ENCODE results near the gene ZNRF3.
"Not testable (repeated sequence)": the region's sequence is repeated elsewhere in the genome, so short reads cannot be mapped to it uniquely, and the experiment has no call there.

Gene ZNRF3

GRCh38 chr22:28999510-28999909 is 116.1 kb downstream of the ZNRF3 start:
- H2AFZ ChIP-seq (ENCODE audit: low read depth, low read length), result no peak overlapping the region

GRCh38 chr22:28999919-29000556 is 116.7 kb downstream of the ZNRF3 start:
- peaks cover 6% of the 10 kb centered on the region for H3K36me3 ChIP-seq (ENCODE audit: insufficient read depth, low read length)

More at GRCh38 chr22:28999510-28999909, 116.1 kb downstream of the ZNRF3 start:
- H3K9me3 ChIP-seq (ENCODE audit: low read length), result peaks cover 3% of the 10 kb centered on the region
- H3K4me3 ChIP-seq (ENCODE audit: low read length), result no peak overlapping the region
- H3K27me3 ChIP-seq (ENCODE audit: insufficient read depth, low read length), result no peaks in the 10 kb centered on the region
- peaks cover 20% of the 10 kb centered on the region for H3K4me1 ChIP-seq (ENCODE audit: insufficient read depth, low read length)
- peaks cover 11% of the 10 kb centered on the region for H3K36me3 ChIP-seq (ENCODE audit: insufficient read depth, low read length)

GRCh38 chr22:29000641-29001040 is 117.3 kb downstream of the ZNRF3 start:
- Histone ChIP-seq H3K4me3 (ENCODE audit: low read length) (no peak overlapping the region), H3K36me3 (ENCODE audit: insufficient read depth, low read length) (peaks cover 6% of the 10 kb centered on the region), H3K27me3 (ENCODE audit: insufficient read depth, low read length) (no peaks in the 10 kb centered on the region), H2AFZ (ENCODE audit: low read depth, low read length) (no peak overlapping the region), H3K9me3 (ENCODE audit: low read length) (peaks cover 3% of the 10 kb centered on the region), H3K4me1 (ENCODE audit: insufficient read depth, low read length) (peaks cover 27% of the 10 kb centered on the region)

More at GRCh38 chr22:28999919-29000556, 116.7 kb downstream of the ZNRF3 start:
- no peak overlapping the region for H3K4me3 ChIP-seq (ENCODE audit: low read length)
- peaks cover 3% of the 10 kb centered on the region for H3K9me3 ChIP-seq (ENCODE audit: low read length)
- H3K27me3 ChIP-seq (ENCODE audit: insufficient read depth, low read length), result no peaks in the 10 kb centered on the region
- H2AFZ ChIP-seq (ENCODE audit: low read depth, low read length), result no peak overlapping the region
- H3K4me1 ChIP-seq (ENCODE audit: insufficient read depth, low read length), result peaks cover 21% of the 10 kb centered on the region

- Histone ChIP-seq H3K27me3 (ENCODE audit: insufficient read depth, low read length) (no peaks in the 10 kb centered on the region), H3K9me3 (ENCODE audit: low read length) (peaks cover 3% of the 10 kb centered on the region), H3K36me3 (ENCODE audit: insufficient read depth, low read length) (no peaks in the 10 kb centered on the region), H3K4me3 (ENCODE audit: low read length) (no peak overlapping the region), H3K4me1 (ENCODE audit: insufficient read depth, low read length) (peaks cover 41% of the 10 kb centered on the region), H2AFZ (ENCODE audit: low read depth, low read length) (no peak overlapping the region)
Observed at GRCh38 chr22:29002603-29003002, 119.2 kb downstream of the ZNRF3 start.

- H3K9me3 ChIP-seq (ENCODE audit: low read length), result peaks cover 3% of the 10 kb centered on the region
- peak overlapping the region; percentile 40 for H3K4me3 ChIP-seq (ENCODE audit: low read length)
- H3K4me1 ChIP-seq (ENCODE audit: insufficient read depth, low read length), result peaks cover 41% of the 10 kb centered on the region
- H2AFZ ChIP-seq (ENCODE audit: low read depth, low read length), result no peak overlapping the region
- H3K27me3 ChIP-seq (ENCODE audit: insufficient read depth, low read length), result no peaks in the 10 kb centered on the region
- H3K36me3 ChIP-seq (ENCODE audit: insufficient read depth, low read length), result no peaks in the 10 kb centered on the region
Observed at GRCh38 chr22:29003552-29003951, 120.2 kb downstream of the ZNRF3 start.

- Histone ChIP-seq H3K9me3 (ENCODE audit: low read length) (peaks cover 3% of the 10 kb centered on the region), H3K4me1 (ENCODE audit: insufficient read depth, low read length) (peaks cover 41% of the 10 kb centered on the region), H3K36me3 (ENCODE audit: insufficient read depth, low read length) (no peaks in the 10 kb centered on the region), H2AFZ (ENCODE audit: low read depth, low read length) (no peak overlapping the region), H3K4me3 (ENCODE audit: low read length) (peak overlapping the region; percentile 40), H3K27me3 (ENCODE audit: insufficient read depth, low read length) (no peaks in the 10 kb centered on the region)
Observed at GRCh38 chr22:29003975-29004646, 120.7 kb downstream of the ZNRF3 start.

- Histone ChIP-seq H3K27me3 (ENCODE audit: insufficient read depth, low read length) (no peaks in the 10 kb centered on the region), H3K4me1 (ENCODE audit: insufficient read depth, low read length) (peaks cover 35% of the 10 kb centered on the region), H2AFZ (ENCODE audit: low read depth, low read length) (no peak overlapping the region), H3K9me3 (ENCODE audit: low read length) (peaks cover 3% of the 10 kb centered on the region), H3K4me3 (ENCODE audit: low read length) (peak overlapping the region; percentile 40), H3K36me3 (ENCODE audit: insufficient read depth, low read length) (no peaks in the 10 kb centered on the region)
Observed at GRCh38 chr22:29004647-29005371, 121.4 kb downstream of the ZNRF3 start.

- H3K4me3 ChIP-seq (ENCODE audit: low read length); H3K9me3 ChIP-seq (ENCODE audit: low read length); H3K27me3 ChIP-seq (ENCODE audit: insufficient read depth, low read length); H2AFZ ChIP-seq (ENCODE audit: low read depth, low read length); H3K36me3 ChIP-seq (ENCODE audit: insufficient read depth, low read length): not testable (repeated sequence)
- peaks cover 34% of the 10 kb centered on the region for H3K4me1 ChIP-seq (ENCODE audit: insufficient read depth, low read length)
Observed at GRCh38 chr22:29005754-29006153, 122.4 kb downstream of the ZNRF3 start.

- no peak overlapping the region for H2AFZ ChIP-seq (ENCODE audit: low read depth, low read length)
- peaks cover 34% of the 10 kb centered on the region for H3K4me1 ChIP-seq (ENCODE audit: insufficient read depth, low read length)
- H3K27me3 ChIP-seq (ENCODE audit: insufficient read depth, low read length), result no peaks in the 10 kb centered on the region
- no peaks in the 10 kb centered on the region for H3K9me3 ChIP-seq (ENCODE audit: low read length)
- H3K36me3 ChIP-seq (ENCODE audit: insufficient read depth, low read length), result peaks cover 3% of the 10 kb centered on the region
- H3K4me3 ChIP-seq (ENCODE audit: low read length), result no peak overlapping the region
Observed at GRCh38 chr22:29006346-29006745, 123.0 kb downstream of the ZNRF3 start.

- Histone ChIP-seq H2AFZ (ENCODE audit: low read depth, low read length) (no peak overlapping the region), H3K9me3 (ENCODE audit: low read length) (no peaks in the 10 kb centered on the region), H3K4me3 (ENCODE audit: low read length) (no peak overlapping the region), H3K4me1 (ENCODE audit: insufficient read depth, low read length) (peaks cover 26% of the 10 kb centered on the region), H3K27me3 (ENCODE audit: insufficient read depth, low read length) (no peaks in the 10 kb centered on the region), H3K36me3 (ENCODE audit: insufficient read depth, low read length) (peaks cover 3% of the 10 kb centered on the region)
Observed at GRCh38 chr22:29009148-29009547, 125.8 kb downstream of the ZNRF3 start.

GRCh38 chr22:29011240-29012100 is 128.1 kb downstream of the ZNRF3 start:
- no peak overlapping the region for H3K4me3 ChIP-seq (ENCODE audit: low read length)
- no peaks in the 10 kb centered on the region for H3K9me3 ChIP-seq (ENCODE audit: low read length)
- peaks cover 4% of the 10 kb centered on the region for H3K36me3 ChIP-seq (ENCODE audit: insufficient read depth, low read length)
- H3K27me3 ChIP-seq (ENCODE audit: insufficient read depth, low read length), result no peaks in the 10 kb centered on the region
- peaks cover 8% of the 10 kb centered on the region for H3K4me1 ChIP-seq (ENCODE audit: insufficient read depth, low read length)
- H2AFZ ChIP-seq (ENCODE audit: low read depth, low read length), result no peak overlapping the region

- no peak overlapping the region for H3K4me3 ChIP-seq (ENCODE audit: low read length)
Observed at GRCh38 chr22:29012101-29012433, 128.7 kb downstream of the ZNRF3 start.

More at GRCh38 chr22:29012101-29012433, 128.7 kb downstream of the ZNRF3 start:
- Histone ChIP-seq H3K9me3 (ENCODE audit: low read length) (no peaks in the 10 kb centered on the region), H3K36me3 (ENCODE audit: insufficient read depth, low read length) (peaks cover 4% of the 10 kb centered on the region), H3K4me1 (ENCODE audit: insufficient read depth, low read length) (peaks cover 2% of the 10 kb centered on the region), H2AFZ (ENCODE audit: low read depth, low read length) (no peak overlapping the region), H3K27me3 (ENCODE audit: insufficient read depth, low read length) (no peaks in the 10 kb centered on the region)
